DMS79 (cell line): ENCODE results near the gene SLC8B1.

Experiments
- DNase-seq: peaks from one replicate; lab custom pipeline; 2025; lab: John Stamatoyannopoulos, UW

The SLC8B1 gene

DNA sequence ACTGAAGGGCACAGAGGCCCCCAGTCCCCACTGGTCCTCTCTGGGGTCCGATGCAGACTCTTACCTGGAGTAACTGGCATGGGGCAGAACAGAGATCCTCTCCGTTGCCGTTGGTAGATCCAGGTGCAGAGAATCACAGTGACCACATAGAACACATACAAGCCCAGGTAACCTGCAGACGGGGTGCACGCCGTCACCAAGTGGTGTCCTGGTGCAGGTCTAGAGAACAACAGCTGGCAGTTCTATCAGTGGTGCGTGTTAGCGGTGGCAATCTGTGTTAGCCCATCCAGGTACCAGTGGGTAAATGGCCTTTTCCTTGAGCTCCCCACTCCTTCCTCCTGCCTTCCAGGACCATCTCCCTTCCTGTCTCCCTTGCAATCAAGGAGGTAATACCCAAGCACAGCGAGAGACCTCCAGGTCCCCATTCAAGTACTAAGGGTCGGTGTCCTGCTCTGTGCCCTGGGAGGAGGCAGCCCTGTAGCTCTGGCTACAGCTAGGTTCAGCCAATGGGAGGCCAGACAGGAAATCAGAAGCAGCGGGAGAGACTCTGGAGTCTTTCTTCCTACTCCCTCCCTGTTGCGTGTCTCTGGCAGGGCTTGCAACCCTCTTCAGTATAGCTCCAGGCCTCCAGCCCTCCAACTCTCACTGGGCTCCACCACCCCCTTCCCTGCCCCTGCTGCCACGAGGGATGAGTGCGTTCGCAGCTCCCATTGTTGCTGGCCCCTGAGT is 15.8 kb downstream of the SLC8B1 start:
- no peak for DNase-seq

DNA sequence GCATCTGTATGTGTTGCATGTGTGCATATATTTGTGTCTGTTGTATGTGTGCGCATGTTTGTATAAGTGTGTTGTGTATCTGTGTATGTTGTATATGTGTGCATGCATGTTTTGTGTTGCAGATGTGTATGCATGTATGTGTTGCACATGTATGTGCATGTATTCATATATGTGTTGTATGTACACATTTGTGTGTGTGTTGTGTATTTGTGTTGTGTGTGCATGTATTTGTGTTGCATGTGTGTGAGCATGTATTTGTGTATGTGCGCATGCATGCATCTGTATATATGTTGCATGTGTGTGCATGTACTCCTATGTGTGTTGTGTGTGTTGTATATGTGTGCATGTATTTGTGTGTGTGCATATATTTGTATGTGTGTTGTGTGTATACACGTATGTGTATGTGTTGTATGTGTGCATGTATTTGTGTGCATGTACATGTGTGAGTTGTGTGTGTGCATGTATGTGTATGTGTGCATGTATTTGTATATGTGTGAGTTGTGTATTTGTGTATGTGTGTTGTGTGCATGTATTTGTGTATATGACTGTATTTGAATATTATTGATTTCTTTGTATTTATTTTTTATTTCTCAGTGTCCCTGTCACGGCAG is 16.8 kb downstream of the SLC8B1 start:
- DNase-seq: no peak

DNA sequence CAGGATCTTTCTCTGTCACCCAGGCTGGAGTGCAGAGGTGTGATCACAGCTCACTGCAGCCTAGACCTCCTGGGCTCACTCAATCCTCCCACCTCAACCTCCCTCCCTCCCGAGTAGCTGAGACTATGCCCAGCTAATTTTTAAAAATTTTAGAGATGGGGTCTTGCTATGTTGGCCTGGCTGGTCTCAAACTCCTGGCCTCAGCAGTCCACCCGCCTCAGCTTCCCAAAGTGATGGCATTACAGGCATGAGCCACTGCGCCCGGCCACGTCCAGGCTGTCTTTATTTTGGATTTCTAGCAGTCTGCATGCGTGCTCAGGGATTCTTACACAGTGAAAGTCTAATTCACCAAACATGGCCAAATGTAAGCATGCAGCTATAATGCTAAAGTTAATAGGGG is 17.8 kb downstream of the SLC8B1 start:
- no peak for DNase-seq

DNA sequence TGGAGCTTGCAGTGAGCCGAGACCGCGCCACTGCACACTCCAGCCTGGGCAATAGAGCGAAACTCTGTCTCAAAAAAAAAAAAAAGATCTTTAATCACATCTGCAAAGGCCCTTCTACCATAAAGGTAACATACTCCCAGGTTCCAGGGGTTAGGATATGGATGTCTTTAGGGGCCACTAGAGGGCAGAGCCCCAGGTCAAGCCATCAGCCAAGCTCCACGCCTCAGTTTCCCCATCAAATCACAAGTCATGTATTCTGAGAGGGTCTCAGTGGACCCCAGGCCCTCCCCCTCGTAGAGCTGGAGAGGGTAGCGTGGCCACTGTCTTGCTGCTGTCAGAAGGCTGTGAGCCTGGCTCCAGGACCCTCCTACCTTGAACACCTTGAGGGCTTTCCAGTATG is 18.8 kb downstream of the SLC8B1 start:
- DNase-seq: no peak

DNA sequence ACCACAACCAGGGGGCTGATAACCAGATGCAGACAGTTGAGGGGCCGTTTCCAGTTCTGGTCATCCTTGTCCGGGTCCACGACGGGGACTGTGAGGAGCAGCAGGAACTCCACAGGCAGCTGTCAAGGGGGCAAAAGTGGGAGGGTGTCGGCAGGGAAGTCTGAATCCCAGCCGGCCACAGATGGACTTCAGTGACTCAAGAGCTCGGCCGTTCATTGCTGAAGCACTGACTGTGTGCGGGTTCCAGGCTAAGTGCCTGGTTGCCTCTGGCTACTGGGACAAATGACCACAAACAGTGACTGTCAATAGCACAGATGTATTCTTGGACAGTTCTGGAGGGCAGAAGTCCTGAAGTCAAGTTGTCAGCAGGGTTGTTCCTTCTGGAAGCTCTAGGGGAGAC is 19.6 kb downstream of the SLC8B1 start:
- DNase-seq: no peak

DNA sequence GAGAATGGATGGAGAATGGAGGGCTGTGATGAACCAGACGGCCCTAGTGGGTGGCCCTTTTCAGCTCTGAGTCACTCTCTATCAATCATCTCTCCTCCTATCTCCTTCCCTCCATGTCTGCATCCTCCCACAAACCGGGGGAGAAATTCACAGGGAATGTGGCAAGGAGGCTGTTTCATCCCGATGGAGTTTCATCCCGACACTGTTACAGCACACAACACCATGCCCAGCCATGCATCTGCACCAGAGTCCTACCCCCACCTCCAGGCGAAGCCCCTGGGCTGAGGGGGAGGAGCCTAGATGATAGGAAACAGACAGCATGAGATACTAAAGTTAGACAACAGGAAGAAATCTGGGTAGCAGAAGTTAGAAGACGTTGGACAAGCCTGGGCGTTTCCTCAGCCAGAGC is 20.8 kb downstream of the SLC8B1 start:
- DNase-seq: no peak

DNA sequence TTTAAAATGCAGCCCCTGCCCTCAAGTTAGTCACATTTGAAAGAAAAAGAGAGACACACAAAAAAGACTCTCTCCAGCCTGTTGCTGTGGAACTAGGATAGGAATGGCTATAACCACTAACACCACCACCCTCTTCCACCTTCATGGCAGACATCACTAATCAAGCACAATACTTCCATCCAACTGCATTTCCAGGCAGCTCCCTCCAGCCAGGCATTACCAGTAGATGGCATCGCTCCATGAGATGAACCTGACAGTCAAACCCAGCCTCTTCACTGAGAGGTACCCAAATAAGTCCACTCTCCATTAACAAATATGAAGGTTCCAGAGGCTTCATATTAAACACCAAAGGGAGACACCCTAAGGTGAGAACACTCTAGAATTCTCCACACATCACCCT is 24.4 kb downstream of the SLC8B1 start:
- DNase-seq: no peak

DNA sequence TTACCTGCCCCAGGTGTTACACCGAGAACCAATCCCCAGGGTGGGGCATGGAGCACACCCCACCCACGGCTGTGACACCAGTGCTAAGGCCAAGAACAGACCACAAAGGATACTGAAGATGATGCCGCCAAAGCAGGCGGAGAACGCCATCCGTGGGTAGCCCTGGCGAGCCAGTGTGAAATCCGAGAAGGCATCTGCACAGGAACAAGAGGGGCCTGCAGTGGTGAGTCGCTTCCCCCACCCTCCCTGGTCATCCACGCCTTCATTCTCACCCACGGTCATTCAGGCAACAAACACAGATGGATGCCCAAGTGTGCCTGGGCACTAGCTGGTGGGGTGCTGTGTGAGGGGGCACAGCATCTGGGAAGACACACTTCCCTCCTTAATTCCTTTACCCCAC is 28.5 kb downstream of the SLC8B1 start:
- no peak for DNase-seq

DNA sequence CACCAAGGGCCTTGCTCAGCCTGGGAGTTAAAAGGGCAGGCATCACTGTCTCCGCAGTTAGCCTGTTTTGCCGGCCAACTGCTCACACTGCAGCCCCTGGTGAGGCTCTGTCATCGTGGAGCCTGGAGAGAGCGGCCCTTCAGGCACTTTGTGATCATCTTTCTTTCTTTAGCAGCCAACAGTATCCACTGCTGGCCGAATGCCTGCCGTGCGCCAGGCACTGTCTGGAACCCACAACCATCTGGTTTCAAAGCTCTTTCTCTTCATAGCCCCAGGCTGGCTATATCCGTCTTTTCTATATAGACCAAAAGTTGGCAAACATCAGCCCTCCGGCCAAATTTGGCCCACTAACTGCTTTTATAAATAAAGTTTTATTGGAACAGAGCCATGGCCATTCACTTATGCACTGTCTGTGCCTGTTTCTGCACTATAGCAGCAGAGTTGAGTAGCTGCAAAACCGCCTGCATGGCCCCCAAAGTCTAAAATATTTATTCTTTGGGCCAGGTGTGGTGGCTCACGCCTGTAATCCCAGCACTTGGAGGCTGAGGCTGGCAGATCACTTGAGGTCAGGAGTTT is 29.5 kb downstream of the SLC8B1 start:
- DNase-seq: no peak

DNA sequence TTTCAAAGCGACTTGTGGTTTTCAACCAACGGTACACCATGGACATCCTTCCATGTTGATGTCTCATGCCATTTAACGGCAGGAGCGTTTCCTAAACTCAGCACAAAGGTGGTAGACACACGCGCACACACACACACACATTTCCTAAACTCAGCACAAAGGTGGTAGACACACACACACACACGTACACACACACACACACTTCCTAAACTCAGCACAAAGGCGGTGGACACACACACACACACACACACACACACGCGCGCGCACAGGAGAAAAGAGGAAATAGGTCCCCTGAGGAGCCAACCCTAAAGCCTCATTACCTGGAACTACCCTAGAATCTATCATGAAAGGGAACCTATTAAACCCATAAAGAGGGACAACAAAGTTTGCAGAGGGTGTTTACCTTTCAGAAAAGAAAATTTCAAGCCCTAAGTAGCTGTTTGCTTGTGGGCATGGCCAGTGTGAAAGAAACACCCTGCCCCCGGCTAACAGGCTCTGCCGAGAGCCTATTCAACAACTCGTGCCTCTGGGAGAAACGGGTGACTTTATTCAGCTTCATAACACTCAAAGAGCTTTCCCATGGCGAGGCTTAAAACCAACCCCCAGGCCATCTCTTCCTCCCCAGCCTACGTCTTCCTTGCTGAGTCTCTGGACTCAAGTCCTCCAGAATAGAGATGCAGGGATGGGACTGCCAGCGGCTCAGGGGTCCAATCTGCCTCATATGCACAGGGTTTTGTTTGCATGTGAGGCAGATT is 31.8 kb downstream of the SLC8B1 start:
- DNase-seq: no peak

DNA sequence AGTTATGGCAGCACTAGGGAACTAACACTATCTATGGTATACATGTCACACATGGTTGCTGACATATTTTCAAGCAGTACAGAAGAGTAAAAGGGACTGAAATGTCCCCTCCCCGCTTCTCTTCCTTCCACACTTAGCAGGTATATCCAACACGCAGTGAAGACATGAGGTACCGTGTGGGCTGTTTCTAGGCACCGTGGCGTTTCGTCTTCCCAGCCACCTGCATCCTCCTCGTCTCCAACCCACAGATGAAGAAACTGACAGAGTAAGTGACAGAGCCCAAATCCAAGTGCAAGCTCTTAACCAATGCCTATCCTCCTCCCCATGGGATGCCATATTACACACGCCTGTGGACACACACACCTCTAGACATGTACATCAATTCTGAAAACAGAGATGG is 32.4 kb downstream of the SLC8B1 start:
- no peak for DNase-seq

DNA sequence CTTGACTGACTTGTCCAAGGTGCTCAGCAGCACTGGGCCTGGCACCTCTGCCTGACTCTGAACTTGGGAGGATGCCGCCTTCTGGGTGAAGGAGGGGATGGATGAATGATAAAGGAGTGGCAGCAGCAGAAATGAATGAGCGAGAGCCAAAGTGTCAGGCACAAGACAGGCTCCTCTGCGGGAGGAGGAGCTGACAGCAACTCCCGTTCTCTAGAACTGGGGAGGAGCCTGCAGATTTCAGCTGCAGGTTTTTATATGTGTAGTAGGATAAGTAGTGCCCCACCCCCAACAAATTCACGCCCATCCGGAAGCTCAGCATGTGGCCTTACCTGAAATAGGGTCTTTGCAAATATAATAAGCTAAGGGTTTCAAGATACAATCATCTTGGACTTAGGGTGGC is 33.1 kb downstream of the SLC8B1 start:
- no peak for DNase-seq

DNA sequence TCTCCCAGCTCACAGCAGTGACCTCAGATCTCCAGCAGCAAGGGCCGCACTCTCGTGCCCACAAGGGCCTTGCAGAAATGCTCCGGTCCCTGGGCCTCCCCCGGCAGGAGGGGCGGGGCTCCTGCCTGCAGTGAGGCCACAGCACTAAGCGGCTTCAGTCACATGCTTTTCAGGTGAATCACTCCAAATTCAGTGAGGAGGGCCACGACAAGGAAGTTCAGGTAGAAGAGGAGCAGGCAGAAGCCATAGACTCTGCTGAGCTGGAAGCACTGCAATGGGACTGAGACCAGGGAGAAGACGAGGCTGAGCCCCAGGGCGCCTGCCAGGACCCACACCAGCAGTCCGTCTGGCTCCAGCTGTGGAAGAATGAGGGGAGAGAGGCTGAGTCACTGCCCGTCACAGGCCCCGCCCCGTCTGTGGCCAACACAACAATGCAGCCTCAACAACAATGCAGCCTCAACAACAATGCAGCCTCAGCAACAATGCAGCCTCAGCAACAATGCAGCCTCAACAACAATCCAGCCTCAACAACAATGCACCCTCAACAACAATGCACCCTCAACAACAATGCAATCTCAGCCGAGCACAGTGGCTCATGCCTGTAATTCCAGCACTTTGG is 35.2 kb downstream of the SLC8B1 start:
- DNase-seq: peak; percentile 52

DNA sequence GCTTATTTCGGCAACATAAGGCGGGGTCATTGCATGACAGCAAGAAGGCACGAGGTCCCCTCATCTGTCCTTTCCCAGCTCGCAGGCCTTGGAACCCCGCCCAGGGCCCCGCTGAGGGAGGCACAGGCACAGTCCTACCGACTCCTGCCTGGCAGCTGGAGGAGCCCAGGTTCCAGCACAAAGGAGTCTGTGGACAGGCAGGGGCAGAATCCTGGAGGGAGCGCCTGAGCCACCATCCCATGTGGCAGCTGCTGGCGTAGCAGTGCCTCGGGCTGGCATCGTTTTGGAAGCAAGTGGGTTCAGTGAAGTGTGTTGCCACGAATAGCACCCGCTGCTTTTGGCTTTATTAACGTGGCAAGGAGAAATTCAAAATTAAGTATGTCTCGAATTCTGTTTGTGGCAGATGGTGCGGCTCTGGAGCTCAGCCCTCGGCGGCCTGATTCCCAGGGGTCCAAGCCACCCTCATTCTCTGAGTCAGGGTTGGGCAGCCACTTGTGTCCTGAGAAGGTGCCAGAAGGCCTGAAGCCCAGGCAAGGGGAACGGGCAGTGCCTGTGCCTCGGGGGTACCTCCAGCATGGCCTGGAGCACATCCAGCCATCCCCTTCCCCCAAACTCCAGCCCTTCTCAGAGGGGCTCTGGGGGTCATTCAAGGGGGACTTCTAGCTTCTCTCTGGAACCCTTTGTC is 35.9 kb downstream of the SLC8B1 start:
- no peak for DNase-seq

DNA sequence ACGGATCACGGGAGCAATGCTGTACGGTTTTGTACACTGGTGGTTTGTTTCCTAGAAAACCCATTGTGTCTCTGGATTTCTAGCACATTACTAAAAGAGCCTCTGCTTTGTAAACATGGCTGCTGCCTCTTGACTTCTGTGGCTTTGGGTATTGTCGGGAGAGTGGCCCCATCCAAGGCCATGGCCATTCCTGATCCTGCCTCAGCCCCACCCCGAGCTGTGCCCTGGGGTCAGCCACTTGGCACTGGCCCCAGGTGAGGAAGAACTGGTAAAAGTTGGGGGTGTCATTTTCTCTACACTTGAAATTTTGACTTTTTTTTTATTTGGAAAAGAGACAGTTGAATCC is 36.5 kb downstream of the SLC8B1 start:
- no peak for DNase-seq

DNA sequence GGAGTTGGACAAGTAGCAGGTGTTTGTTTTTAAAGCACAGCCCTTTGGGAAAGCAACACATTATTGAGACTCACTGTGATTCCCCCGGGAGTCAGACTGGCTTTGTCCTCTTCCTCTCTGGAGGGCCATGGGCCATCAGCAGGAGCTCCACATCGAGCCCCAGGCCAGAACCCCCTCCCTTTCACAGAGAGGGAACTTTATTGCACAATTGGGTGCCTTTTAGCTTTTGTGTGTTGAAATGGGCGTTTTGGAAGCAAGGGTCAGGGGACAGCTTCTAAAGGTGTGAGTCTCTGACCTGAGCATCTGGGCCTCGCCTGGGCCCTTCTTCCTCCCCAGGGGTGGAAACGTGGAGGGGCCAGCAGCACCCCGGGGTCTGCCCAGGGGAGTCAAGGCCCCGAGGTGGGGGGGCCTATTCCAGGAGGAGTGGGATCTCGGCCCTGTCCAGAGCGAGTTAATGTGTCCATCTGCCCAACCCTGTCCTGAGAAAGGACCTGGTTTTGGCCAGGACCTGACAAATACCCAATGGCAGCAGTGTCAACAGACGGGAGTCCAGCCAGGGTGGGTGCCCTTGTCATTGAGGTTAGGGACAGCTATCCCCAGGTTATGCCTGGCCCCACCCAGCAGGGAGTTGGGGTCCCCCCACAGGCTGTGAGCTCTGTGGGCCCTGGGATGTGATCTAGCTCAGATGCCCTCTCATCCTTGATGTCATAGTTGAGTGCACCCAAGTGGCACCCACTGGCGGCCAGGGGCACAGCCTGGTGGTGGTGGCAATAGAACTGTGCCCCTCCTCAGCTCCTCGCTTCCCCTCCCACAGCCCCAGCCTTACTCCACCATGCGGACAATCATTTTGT is 37.1 kb downstream of the SLC8B1 start:
- no peak for DNase-seq

DNA sequence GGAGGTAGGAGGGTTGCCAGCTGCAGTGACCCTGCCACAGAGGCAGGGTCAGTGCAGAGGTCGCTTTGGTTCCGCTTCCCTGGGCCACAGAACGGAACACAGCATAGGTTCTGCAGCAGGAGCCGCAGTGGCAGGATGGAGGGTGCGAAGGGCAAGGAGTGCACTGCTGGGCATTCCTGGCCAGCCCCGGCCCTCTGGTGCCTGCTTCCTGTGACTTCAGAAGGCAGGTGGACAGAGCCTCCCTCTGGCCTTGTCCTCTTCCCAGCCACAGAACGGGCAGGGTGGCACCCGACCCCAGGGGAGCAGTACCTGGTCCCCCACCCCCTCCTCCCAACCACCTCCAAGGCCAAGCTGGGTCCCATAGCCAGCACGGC is 37.7 kb downstream of the SLC8B1 start:
- no peak for DNase-seq

DNA sequence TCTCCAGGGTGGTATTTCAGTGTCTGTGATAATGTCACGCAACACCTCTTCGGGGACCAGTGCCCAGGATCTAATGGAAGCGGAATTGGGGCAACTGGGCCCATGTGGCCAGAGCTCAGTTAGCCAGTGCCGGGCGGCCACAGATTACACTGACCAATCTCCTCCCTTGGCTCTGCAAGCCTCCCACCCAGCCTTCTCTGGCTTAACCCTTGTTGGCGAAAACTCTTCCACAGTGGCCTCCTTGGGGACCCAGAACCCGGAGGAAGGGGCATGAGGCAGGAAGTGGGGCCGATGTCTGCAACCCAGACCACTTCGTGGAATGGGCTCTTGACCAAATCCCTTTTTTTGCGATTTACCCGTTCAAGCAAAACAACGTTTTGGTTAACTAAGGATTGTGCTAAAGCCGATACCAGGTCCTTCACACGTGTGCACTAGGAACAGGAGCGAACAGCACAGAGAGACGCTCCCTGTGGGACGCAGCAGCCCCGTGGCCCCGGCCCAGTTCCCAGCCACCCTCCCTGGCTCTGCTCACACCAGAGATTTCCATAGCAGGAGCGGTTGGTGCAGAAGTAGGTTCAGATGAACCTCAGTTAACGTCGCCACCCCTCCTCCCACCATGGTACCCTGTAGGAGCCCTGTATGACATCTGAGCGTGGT is 38.2 kb downstream of the SLC8B1 start:
- DNase-seq: no peak

DNA sequence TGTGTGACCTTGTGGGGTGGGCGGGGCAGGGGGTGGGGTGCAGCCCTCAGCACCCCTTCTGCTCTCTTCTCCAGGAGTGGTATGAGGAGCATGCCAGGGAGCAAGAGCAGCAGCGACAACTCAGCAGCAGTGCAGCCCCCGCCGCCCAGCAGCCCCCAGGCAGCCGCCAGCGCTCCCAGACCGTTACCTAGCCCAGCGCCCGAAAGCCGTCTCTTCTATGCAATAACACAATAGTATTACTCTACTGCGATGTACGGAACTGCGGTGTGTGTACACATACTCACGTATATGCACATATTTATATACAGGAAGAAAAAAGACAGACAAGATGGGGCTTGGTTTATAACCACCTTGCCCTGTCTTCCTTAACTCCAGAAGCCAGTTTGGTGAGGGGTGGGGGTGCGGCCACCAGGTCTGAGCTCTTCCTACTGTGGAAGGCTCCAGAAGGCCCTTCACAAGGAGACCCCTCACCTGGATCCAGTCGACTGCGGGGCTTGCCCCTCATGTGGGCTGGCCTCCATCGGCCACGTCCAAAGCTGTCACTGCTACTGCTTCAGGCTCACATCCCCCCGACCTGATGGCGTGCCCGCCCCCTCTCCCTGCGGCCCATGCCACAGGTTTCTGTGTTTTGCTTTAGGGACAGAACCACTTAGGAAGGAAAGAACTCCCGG is 38.9 kb downstream of the SLC8B1 start:
- no peak for DNase-seq

DNA sequence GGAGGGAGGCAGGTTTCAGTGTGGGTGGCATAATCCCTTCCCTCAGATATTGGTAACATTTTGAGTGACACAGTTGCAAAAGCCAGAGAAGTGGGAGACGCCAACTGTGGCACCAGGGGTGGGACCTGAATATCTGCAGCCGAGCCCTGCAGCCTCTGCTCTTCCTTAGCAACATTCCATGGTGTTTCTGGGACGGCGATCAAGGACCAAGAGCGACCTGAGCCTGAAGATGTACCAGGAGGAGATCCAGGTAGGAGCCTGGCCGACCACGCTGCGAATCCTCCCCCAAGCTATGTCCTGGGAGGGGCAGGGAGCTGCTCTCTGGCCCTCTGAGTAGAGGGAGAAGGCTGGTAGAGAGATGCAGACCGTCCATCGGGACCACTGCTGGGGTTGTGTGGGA is 41.8 kb downstream of the SLC8B1 start:
- no peak for DNase-seq
